Hepatocyte (in vitro differentiated cells): ENCODE results near the gene RRP7A.

Source experiments
- EZH2 ChIP-seq: fragments of 200-600 bp; sonication (generic); IDR thresholded peaks from 2 replicates; pipeline ENCODE4 v1.6.1; 2016; ENCODE audit warnings: antibody characterized with exemption, mild to moderate bottlenecking, borderline replicate concordance
- EZH2phosphoT487 ChIP-seq: fragments of 200-600 bp; sonication (generic); IDR thresholded peaks from one replicate; pipeline ENCODE4 v1.6.1; 2018; ENCODE audit warnings: antibody characterized with exemption, mild to moderate bottlenecking, low read depth, moderate library complexity; ENCODE audit not compliant: unreplicated experiment, severe bottlenecking

DNA sequence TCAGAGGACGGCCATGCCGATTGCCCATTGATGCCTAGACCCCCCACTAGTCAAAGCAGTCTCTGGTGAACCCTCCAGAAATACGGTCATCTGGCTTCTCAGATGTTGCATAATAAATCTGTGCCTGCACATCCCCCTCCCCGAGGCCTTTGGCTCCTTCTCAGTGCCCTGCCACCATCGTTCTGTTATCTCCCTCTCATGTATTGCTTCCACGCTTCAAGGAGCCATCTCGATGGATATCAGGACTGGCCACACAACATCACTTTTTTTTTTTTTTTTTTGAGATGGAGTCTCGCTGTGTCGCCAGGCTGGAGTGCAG, 1.6 kb upstream of the RRP7A start:
- TF ChIP-seq EZH2phosphoT487: no peak
- TF ChIP-seq EZH2: no peak
